Measurements from ENCODE around the gene PCNT.

PCNT gene

DNA sequence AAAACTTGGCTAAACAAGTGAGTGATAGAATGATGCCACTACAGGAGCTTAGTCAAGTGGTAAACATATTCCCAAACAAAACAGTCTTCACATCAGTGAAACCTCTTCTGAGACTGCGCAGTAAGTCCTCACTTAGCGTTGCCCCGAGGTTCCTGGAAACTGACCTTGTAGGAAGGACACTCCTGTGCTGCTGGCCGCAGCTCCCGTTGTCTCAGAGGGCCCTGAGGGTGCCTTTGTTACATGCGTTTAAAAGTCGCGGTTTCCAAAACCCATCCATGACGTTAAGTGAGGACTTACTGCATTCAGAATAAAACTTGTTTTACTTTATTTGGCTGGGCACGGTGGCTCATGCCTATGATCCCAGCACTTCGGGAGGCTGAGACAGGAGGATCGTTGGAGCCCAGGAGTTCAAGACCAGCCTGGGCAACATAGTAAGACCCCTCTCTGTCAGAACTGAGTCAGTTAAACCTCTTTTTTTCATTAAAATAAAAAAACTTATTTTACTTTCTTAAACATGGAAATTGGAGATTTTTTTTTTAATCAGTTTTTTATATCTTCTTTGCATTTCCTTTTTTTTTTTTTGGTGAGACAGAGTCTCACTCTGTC, 98.8 kb downstream of the PCNT start:
- no peak for TF ChIP-seq CTCF (IDR thresholded peaks at IDR 0.05)
- TF ChIP-seq ZFX (IDR thresholded peaks at IDR 0.05; ENCODE audit: borderline replicate concordance): no peak
- no peak overlapping the region for H3K27ac ChIP-seq

DNA sequence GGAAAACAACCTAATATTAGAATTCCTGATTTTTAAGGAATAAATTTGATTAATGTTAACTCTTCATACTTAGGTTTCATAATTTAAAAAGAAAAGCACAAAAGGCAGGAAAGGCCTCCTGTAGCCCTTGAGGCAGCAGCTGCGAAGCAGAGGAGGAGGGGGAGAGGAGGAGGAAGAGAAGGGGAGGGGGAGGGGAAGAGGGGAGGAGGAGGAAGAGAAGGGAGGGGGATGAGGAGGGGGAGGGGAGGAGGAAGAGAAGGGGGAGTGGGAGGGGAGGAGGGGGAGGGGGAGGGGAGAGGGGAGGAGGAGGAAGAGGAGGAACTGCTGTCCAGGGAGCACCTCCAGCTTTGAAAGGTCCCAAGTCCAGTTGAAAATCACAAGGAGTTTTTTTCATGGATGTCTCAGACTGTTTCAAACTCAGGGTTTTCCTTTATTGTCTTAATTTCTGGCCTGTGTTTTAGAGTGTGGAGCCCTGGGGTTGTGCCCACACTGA, 99.6 kb downstream of the PCNT start:
- TF ChIP-seq ZFX (IDR thresholded peaks at IDR 0.05; ENCODE audit: borderline replicate concordance): no peak
- no peak for TF ChIP-seq CTCF (IDR thresholded peaks at IDR 0.05)
- H3K27ac ChIP-seq: no peak overlapping the region

DNA sequence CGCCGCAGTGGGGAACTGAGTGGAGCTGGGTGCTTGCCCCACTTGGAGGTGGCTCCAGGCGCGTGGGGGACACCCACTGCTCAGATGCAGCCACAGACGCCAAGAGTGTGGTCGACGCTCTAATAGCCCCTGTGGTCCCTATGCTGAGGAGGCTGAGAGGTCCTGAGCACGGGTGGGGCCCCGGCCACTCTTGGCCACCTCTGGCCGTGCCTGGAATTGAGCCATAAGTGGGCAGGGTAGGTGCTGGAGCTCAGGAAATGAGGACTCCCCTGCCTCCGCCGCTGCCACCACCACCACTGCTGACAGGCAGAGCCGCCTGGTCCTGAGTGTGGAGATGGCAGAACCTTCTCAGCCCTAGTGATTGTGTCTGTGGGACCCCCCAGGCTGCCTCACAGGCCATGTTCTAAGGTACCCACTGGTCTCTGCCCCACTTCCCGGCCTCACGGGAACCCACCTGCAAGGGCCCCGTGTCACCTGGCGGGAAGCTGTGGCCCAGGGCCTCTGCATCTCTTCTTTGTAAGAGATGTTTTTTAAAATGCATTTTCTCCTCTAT, 100.2 kb downstream of the PCNT start:
- TF ChIP-seq CTCF (IDR thresholded peaks at IDR 0.05) (no peak), ZFX (IDR thresholded peaks at IDR 0.05; ENCODE audit: borderline replicate concordance) (no peak)
- H3K27ac ChIP-seq: no peak overlapping the region

DNA sequence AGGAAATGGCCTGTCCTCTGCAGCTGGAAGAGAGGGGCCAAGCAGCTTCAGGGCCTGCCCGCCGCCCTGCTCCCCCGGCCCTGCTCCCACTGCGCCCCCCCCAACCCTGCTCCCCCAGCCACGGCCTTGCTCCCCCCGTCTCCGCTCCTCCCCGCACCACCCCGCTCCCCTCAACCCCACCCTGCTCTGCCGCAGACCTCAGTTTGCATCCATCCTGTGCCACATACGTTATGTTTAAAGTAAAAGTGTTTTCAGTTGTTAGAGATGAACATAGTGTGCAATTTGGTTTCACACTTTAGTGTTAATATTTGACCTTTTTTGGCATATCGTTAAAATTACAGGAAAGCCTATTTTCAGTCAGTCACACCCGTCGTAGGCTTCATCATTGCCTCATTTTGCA, 100.7 kb downstream of the PCNT start:
- H3K27ac ChIP-seq: no peak overlapping the region
- TF ChIP-seq CTCF (IDR thresholded peaks at IDR 0.05): no peak
- no peak for TF ChIP-seq ZFX (IDR thresholded peaks at IDR 0.05; ENCODE audit: borderline replicate concordance)

DNA sequence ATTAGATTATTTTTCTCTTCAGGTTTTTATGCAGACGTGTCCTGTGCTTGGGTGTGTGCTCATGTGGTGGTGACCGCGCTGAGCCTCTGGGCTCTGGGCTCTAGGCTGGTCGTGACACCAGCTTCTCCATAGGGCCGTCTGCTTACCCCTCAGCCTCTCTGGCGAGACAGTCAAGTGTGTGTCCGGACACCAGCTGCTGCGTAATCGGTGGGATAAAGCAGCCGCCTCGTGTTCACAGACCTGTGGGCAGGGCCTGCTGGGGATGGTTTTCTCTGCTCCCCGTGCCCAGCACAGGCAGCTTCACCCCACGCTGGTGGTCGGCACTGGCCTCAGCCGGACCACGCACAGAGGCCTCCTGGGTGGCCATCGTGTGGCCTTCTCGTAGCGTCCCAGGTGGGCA, 101.1 kb downstream of the PCNT start:
- no peak overlapping the region for H3K27ac ChIP-seq
- TF ChIP-seq CTCF (IDR thresholded peaks at IDR 0.05): no peak
- no peak for TF ChIP-seq ZFX (IDR thresholded peaks at IDR 0.05; ENCODE audit: borderline replicate concordance)

- H3K27ac ChIP-seq: no peak overlapping the region
These were observed 101.6 kb downstream of the PCNT start for GRCh38 chr21:46425571-46425970.

More at GRCh38 chr21:46425571-46425970, 101.6 kb downstream of the PCNT start:
- TF ChIP-seq ZFX (IDR thresholded peaks at IDR 0.05; ENCODE audit: borderline replicate concordance) (no peak), CTCF (IDR thresholded peaks at IDR 0.05) (no peak)

Measured in 22Rv1 (cell line).